ENCODE results near the gene AP3B1.
A peak's percentile ranks its signal among the peaks of the same experiment; 100 is the strongest.

The AP3B1 gene

DNA sequence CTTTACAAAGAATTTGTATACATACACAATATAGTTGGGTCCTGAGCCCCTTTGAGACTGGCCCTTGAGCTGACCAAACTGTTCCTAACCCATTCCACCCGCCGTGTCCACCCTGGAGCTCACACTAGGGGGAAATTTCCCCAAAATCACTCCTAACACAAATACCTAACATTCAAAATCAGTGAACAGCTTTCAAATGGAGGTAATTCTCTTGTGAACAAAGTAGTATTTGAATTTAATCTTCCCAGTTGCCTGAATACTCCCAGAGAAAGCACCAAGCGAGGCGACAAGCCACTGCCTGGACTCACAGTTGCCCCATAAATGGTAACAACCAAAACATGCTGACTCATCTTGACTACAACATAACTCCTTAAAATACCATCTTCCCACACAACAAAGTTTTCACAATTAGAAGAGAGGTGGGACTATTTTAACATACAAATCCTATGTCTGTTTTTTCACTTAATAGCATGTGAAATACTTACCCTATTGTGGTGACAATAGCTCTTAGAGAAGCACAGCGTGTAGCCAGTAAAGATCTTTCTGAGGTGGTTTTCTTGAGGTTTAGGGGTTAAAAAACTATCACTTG is 34.2 kb upstream of the AP3B1 start:
- TF ChIP-seq, protein P1, sequence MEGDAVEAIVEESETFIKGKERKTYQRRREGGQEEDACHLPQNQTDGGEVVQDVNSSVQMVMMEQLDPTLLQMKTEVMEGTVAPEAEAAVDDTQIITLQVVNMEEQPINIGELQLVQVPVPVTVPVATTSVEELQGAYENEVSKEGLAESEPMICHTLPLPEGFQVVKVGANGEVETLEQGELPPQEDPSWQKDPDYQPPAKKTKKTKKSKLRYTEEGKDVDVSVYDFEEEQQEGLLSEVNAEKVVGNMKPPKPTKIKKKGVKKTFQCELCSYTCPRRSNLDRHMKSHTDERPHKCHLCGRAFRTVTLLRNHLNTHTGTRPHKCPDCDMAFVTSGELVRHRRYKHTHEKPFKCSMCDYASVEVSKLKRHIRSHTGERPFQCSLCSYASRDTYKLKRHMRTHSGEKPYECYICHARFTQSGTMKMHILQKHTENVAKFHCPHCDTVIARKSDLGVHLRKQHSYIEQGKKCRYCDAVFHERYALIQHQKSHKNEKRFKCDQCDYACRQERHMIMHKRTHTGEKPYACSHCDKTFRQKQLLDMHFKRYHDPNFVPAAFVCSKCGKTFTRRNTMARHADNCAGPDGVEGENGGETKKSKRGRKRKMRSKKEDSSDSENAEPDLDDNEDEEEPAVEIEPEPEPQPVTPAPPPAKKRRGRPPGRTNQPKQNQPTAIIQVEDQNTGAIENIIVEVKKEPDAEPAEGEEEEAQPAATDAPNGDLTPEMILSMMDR (conservative IDR thresholded peaks at IDR 0.05), result no peak
- no peak overlapping the region for H3K27ac ChIP-seq

DNA sequence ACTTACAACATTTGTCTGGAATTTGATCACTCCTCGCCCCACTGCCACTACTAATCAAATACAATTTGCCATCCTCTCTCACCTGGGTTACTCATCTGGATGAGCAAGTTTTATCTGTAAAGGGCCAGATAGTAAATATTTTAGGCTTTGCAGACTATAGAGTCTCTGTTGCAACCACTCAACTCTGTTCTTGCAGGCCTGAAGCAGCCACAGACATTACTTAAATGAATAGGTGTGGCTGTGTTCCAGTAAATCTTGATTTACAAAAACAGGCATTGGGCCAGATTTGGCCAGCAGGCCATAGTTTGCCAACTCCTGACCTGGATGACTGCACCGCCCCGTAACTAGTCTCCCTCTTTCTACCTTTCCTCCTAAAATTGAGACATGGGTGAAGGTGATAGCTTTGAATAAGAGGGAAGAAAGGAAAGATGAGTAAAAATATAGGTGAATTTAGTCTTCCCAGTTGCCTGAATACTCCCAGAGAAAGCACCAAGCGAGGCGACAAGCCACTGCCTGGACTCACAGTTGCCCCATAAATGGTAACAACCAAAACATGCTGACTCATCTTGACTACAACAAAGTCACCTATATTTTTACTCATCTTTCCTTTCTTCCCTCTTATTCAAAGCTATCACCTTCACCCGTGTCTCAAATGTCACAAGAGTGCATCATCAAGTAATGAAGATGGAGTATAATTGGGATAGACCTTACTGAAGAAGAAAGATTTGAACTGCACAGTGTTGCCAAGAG is 33.4 kb upstream of the AP3B1 start:
- no peak overlapping the region for H3K27ac ChIP-seq

DNA sequence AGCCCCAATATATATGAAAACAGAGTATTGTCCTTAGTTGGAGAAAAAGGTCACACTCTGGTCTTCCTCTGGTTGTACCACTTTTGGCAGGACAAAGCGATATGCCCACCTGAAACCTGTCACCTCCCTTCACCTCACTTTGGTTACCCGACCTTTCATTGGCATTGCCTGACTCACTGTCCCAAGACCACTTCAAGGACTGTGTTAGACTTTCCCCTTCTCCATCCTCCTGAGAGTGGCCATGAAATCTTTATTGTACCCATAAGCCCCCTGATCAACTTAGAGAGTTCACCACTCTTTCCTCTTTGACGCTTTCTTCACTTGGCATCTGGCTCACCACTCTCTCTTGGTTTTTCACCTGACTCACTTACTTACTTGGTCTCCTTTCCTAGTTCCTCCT is 32.4 kb upstream of the AP3B1 start:
- no peak overlapping the region for H3K27ac ChIP-seq
- TF ChIP-seq, protein P1 (conservative IDR thresholded peaks at IDR 0.05), result no peak

More for the DNA sequence above, 33.4 kb upstream of the AP3B1 start:
- TF ChIP-seq, protein P1 (conservative IDR thresholded peaks at IDR 0.05), result no peak

DNA sequence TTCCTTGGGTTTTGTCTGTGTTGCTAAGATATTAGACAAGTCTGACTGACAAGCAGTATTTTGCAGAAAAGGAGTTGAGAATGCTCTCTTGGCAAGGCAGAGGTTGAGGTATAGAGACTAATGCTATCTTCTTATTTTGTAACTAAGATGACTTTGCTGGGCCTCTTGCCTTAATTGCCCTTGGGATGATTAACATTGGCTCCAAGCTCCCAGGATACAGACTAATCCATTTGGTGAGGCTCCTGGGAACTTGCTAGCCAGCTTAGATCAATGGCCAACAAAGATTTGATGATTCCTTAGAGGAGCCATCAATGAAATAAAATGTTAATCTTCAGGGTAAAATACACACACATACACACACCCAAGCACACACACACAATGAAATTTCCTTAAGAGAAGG is 28.7 kb upstream of the AP3B1 start:
- TF ChIP-seq, protein P1 (conservative IDR thresholded peaks at IDR 0.05), result no peak

DNA sequence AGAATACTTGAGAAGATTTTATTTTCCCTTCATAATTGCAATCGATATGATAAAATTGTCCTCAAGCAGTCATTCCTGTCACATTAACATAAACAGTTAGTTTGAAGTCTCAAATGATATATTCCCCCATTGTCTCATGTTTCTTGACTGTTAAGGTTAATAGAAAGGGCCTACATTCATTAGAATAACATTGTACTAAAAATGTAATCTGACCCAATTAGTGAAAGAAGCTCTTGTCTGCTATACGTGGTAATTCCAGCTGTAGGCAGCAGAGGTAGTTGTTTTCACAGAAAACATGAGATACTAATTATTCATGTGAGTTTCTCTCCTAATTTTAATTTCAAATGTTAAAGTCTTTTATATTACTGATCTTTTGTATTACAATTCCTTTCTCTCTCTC is 25.9 kb upstream of the AP3B1 start:
- H3K27ac ChIP-seq, result no peak overlapping the region
- TF ChIP-seq, protein P1 (conservative IDR thresholded peaks at IDR 0.05), result peak; percentile 57

More for the DNA sequence above, 28.7 kb upstream of the AP3B1 start:
- H3K27ac ChIP-seq, result no peak overlapping the region

DNA sequence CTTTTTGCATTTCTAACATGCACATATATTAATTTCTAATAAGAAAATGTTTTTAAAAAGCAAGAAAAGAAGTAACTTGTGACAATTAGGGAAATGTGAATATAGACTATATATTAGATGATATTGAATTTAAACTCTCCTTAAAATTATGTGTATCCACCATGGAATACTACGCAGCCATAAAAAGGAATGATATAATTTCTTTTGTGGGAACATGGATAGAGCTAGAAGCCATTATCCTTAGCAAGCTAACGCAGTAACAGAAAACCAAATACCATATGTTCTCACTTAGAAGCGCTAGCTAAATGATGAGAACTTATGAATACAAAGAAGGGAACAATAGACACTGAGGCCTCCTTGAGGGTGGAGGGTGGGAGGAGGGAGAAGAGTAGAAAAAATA is 23.8 kb upstream of the AP3B1 start:
- TF ChIP-seq, protein P1 (conservative IDR thresholded peaks at IDR 0.05), result no peak

DNA sequence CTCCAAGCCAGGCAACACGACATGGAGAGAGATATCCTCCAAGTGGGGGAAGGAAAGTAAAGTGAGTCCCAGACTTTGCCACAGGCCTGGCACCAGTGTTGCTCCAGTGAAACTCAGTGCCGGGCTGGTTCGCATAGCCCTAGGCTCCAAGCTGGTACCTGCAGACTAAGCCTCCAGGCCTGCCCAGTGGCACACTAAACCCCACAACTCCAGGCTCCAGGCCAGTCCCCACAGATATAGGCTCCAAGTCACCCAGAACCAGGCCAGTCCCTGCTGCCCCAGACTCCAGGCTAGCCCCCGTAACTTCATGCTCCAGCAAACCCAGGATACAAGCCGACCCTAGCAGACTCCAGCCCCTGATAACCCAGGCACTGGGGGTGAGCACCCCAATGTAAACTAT is 23.0 kb upstream of the AP3B1 start:
- TF ChIP-seq, protein P1 (conservative IDR thresholded peaks at IDR 0.05), result no peak
- H3K27ac ChIP-seq, result no peak overlapping the region

More for the DNA sequence above, 23.8 kb upstream of the AP3B1 start:
- no peak overlapping the region for H3K27ac ChIP-seq
